Activated naive CD4-positive, alpha-beta T cell (primary cell): ENCODE measurements around the gene KCTD12.

Source experiments
- DNase-seq, 4 experiments: peaks; one replicate each; lab custom pipeline; 2025; lab: John Stamatoyannopoulos, UW

KCTD12 gene

GRCh38 chr13:76853921-76854608 lies 32.1 kb downstream of the KCTD12 start:
- no peak for DNase-seq

- no peak for DNase-seq
Measured at GRCh38 chr13:76853481-76853880, 32.7 kb downstream of the KCTD12 start.

GRCh38 chr13:76852986-76853385 lies 33.2 kb downstream of the KCTD12 start:
- DNase-seq = no peak

GRCh38 chr13:76851961-76852360 lies 34.2 kb downstream of the KCTD12 start:
- DNase-seq = no peak

GRCh38 chr13:76849493-76849892 lies 36.7 kb downstream of the KCTD12 start:
- no peak for DNase-seq

- DNase-seq = no peak
Measured at GRCh38 chr13:76848596-76848995, 37.6 kb downstream of the KCTD12 start.

GRCh38 chr13:76846363-76846762 lies 39.8 kb downstream of the KCTD12 start:
- DNase-seq = no peak

- no peak for DNase-seq
Measured at GRCh38 chr13:76845865-76846264, 40.3 kb downstream of the KCTD12 start.

GRCh38 chr13:76845367-76845766 lies 40.8 kb downstream of the KCTD12 start:
- no peak for DNase-seq

- DNase-seq = no peak
Measured at GRCh38 chr13:76837801-76838200, 48.4 kb downstream of the KCTD12 start.

- DNase-seq = no peak
Measured at GRCh38 chr13:76836311-76836710, 49.9 kb downstream of the KCTD12 start.

- DNase-seq = no peak
Measured at GRCh38 chr13:76833441-76833954, 52.7 kb downstream of the KCTD12 start.

- DNase-seq = no peak
Measured at GRCh38 chr13:76832258-76832988, 53.8 kb downstream of the KCTD12 start.

GRCh38 chr13:76830805-76831204 lies 55.4 kb downstream of the KCTD12 start:
- no peak for DNase-seq
